B cell (primary cell): Measurements from ENCODE around the gene CRTAC1.

ENCODE experiments used
- EZH2 ChIP-seq: IDR thresholded peaks from 2 replicates; pipeline ENCODE4 v1.6.1; 2012; ENCODE audit warnings: borderline replicate concordance, low read depth, mild to moderate bottlenecking, moderate library complexity, low read length; ENCODE audit not compliant: insufficient read depth, poor library complexity, severe bottlenecking
- TF ChIP-seq, protein P1 (sequence below): fragments of 200-600 bp; IDR thresholded peaks from one replicate; pipeline ENCODE4 v1.8.0; 2022; ENCODE audit warnings: antibody characterized with exemption, mild to moderate bottlenecking

GRCh38 chr10:97898429-97898828 lies 132.0 kb downstream of the CRTAC1 start:
- TF ChIP-seq, protein P1, sequence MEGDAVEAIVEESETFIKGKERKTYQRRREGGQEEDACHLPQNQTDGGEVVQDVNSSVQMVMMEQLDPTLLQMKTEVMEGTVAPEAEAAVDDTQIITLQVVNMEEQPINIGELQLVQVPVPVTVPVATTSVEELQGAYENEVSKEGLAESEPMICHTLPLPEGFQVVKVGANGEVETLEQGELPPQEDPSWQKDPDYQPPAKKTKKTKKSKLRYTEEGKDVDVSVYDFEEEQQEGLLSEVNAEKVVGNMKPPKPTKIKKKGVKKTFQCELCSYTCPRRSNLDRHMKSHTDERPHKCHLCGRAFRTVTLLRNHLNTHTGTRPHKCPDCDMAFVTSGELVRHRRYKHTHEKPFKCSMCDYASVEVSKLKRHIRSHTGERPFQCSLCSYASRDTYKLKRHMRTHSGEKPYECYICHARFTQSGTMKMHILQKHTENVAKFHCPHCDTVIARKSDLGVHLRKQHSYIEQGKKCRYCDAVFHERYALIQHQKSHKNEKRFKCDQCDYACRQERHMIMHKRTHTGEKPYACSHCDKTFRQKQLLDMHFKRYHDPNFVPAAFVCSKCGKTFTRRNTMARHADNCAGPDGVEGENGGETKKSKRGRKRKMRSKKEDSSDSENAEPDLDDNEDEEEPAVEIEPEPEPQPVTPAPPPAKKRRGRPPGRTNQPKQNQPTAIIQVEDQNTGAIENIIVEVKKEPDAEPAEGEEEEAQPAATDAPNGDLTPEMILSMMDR = no peak
- TF ChIP-seq EZH2 = no peak
